Spleen (tissue), 7 donors: ENCODE results near the gene OPCML.

Experiments used
- CTCF ChIP-seq, 11 experiments: fragments of 200-600 bp in 7 of 11; fragments of 450-650 bp in 4 of 11; sonication (generic) in 4 of 11; IDR thresholded peaks in 8 of 11; conservative IDR thresholded peaks in 3 of 11; 1 replicate in 7 of 11; 2 replicates in 4 of 11; pipeline versions ENCODE4 v1.4.0 to v1.8.0; 2016 to 2021; ENCODE audit warnings: antibody characterized with exemption in 11 of 11, inconsistent platforms in 4 of 11, mild to moderate bottlenecking in 1 of 11
- POLR2A ChIP-seq, 3 donors: fragments of 450-650 bp; IDR thresholded peaks; one replicate each; pipeline ENCODE4 v1.5.1; 2017; ENCODE audit warnings: antibody characterized with exemption in 3 of 3, mild to moderate bottlenecking in 1 of 3
- POLR2AphosphoS5 ChIP-seq, 3 donors: sonication (generic); formaldehyde crosslinking; IDR thresholded peaks; one replicate each; pipeline ENCODE4 v1.5.1; 2017; ENCODE audit warnings: antibody characterized with exemption in 3 of 3
- donor health status: DM: no; HTN: no; CAD: no; lungs with moderate emphysema.
- donor health status: DM: no; HTN: no; CAD: no.
- donor health status: DM: no; HTN: no; CAD: no.

GRCh38 chr11:132751516-132752250 lies 780.6 kb downstream of the OPCML start:
- TF ChIP-seq CTCF (IDR thresholded peaks at IDR 0.05 in 8 of 11, conservative IDR thresholded peaks at IDR 0.05 in 3 of 11) (no peak), POLR2A (IDR thresholded peaks at IDR 0.05) (no peak), POLR2AphosphoS5 (IDR thresholded peaks at IDR 0.05) (no peak)
